H9 (cell line): ENCODE data around the gene TET2. TPM values are rescaled to one million over a fixed set of nuclear protein-coding genes. Genes with fewer than 3 reads are reported as not detected.

Source experiments
- DNase-seq: peaks from one replicate; pipeline ENCODE4 v3.0.0-alpha.2; 2017
- H2AFZ ChIP-seq: one replicate; pipeline ENCODE4 v1.6.1; 2013; ENCODE audit warnings: mild to moderate bottlenecking, low read length, control low read depth, moderate library complexity
- H2AK5ac ChIP-seq: 2 replicates; pipeline ENCODE4 v1.6.1; 2013; ENCODE audit warnings: low read length, control low read depth, mixed read lengths; ENCODE audit not compliant: insufficient read length
- H2BK120ac ChIP-seq: one replicate; pipeline ENCODE4 v1.6.1; 2013; ENCODE audit warnings: low read depth, mild to moderate bottlenecking, low read length, control low read depth, inconsistent platforms; ENCODE audit not compliant: poor library complexity, severe bottlenecking
- H2BK12ac ChIP-seq: 2 replicates; pipeline ENCODE4 v1.6.1; 2013; ENCODE audit warnings: low read length, control low read depth, mixed read lengths, low read depth; ENCODE audit not compliant: insufficient read length
- H2BK15ac ChIP-seq: 2 replicates; pipeline ENCODE4 v1.6.1; 2013; ENCODE audit warnings: low read depth, low read length, control low read depth
- H2BK20ac ChIP-seq: one replicate; pipeline ENCODE4 v1.6.1; 2013; ENCODE audit warnings: low read depth, mild to moderate bottlenecking, low read length, control low read depth, inconsistent platforms; ENCODE audit not compliant: poor library complexity, severe bottlenecking
- H2BK5ac ChIP-seq: 2 replicates; pipeline ENCODE4 v1.6.1; 2013; ENCODE audit warnings: low read length, control low read depth, mixed read lengths; ENCODE audit not compliant: insufficient read length
- H3K14ac ChIP-seq: 2 replicates; pipeline ENCODE4 v1.6.1; 2013; ENCODE audit warnings: low read length, control low read depth; ENCODE audit not compliant: insufficient read depth
- H3K18ac ChIP-seq: 2 replicates; pipeline ENCODE4 v1.6.1; 2013; ENCODE audit warnings: low read depth, mild to moderate bottlenecking, mixed read lengths, low read length, control low read depth; ENCODE audit not compliant: insufficient read length
- H3K23ac ChIP-seq: 2 replicates; pipeline ENCODE4 v1.6.1; 2013; ENCODE audit warnings: low read length, control low read depth, mixed read lengths, low read depth; ENCODE audit not compliant: insufficient read length
- H3K23me2 ChIP-seq: 2 replicates; pipeline ENCODE4 v1.6.1; 2013; ENCODE audit warnings: low read depth, mild to moderate bottlenecking, mixed read lengths, low read length, control low read depth; ENCODE audit not compliant: insufficient read length, poor library complexity, severe bottlenecking
- H3K27ac ChIP-seq: 2 replicates; pipeline ENCODE4 v1.5.1; 2013; ENCODE audit warnings: low read length, control low read depth, mixed read lengths, low read depth; ENCODE audit not compliant: insufficient read length
- H3K27me3 ChIP-seq: 2 replicates; pipeline ENCODE4 v1.6.1; 2013; ENCODE audit warnings: low read length, control low read depth, inconsistent platforms; ENCODE audit not compliant: insufficient read depth
- H3K4ac ChIP-seq: 2 replicates; pipeline ENCODE4 v1.6.1; 2013; ENCODE audit warnings: low read depth, mild to moderate bottlenecking, control low read depth, inconsistent platforms, low read length, moderate library complexity
- H3K4me1 ChIP-seq: 2 replicates; pipeline ENCODE4 v1.6.1; 2013; ENCODE audit warnings: low read length, control low read depth, inconsistent platforms; ENCODE audit not compliant: insufficient read depth
- H3K4me2 ChIP-seq: 2 replicates; pipeline ENCODE4 v1.6.1; 2013; ENCODE audit warnings: low read length, control low read depth, mixed read lengths; ENCODE audit not compliant: insufficient read length, insufficient read depth
- H3K56ac ChIP-seq: 2 replicates; pipeline ENCODE4 v1.6.1; 2013; ENCODE audit warnings: low read depth, mild to moderate bottlenecking, mixed read lengths, low read length, control low read depth; ENCODE audit not compliant: insufficient read length
- H3K79me1 ChIP-seq: 2 replicates; pipeline ENCODE4 v1.6.1; 2013; ENCODE audit warnings: low read depth, mild to moderate bottlenecking, moderate library complexity, low read length, control low read depth, inconsistent platforms; ENCODE audit not compliant: insufficient read depth, poor library complexity, severe bottlenecking
- H3K79me2 ChIP-seq: 2 replicates; pipeline ENCODE4 v1.6.1; 2013; ENCODE audit warnings: low read length, control low read depth, inconsistent platforms; ENCODE audit not compliant: insufficient read depth
- H3K9ac ChIP-seq: 2 replicates; pipeline ENCODE4 v1.6.1; 2013; ENCODE audit warnings: low read length, control low read depth, mixed read lengths; ENCODE audit not compliant: insufficient read length; ENCODE audit errors: extremely low read depth
- H3K9me3 ChIP-seq: one replicate; pipeline ENCODE4 v1.6.1; 2013; ENCODE audit warnings: low read depth, low read length, inconsistent platforms; ENCODE audit not compliant: control insufficient read depth
- H3T11ph ChIP-seq: one replicate; pipeline ENCODE4 v1.6.1; 2013; ENCODE audit warnings: mild to moderate bottlenecking, low read length, control low read depth, inconsistent platforms
- H4K20me1 ChIP-seq: one replicate; pipeline ENCODE4 v1.6.1; 2013; ENCODE audit not compliant: control insufficient read depth, insufficient read length, insufficient read depth
- H4K5ac ChIP-seq: 2 replicates; pipeline ENCODE4 v1.6.1; 2013; ENCODE audit warnings: low read depth, mild to moderate bottlenecking, mixed read lengths, low read length, control low read depth; ENCODE audit not compliant: insufficient read length
- H4K8ac ChIP-seq: replicated peaks from 2 replicates; pipeline ENCODE4 v1.6.1; 2013; ENCODE audit warnings: low read length, control low read depth, mixed read lengths, low read depth; ENCODE audit not compliant: insufficient read length
- H4K91ac ChIP-seq: 2 replicates; pipeline ENCODE4 v1.6.1; 2013; ENCODE audit warnings: low read depth, mild to moderate bottlenecking, moderate library complexity, mixed read lengths, low read length, control low read depth; ENCODE audit not compliant: insufficient read length
- H3K27ac Mint-ChIP-seq, 3 experiments: 2 replicates in 2 of 3; 3 replicates in 1 of 3; pipeline ENCODE4 v1.8.0; 2020 to 2021; ENCODE audit warnings: mixed read lengths in 3 of 3, mild to moderate bottlenecking in 1 of 3, moderate library complexity in 1 of 3
- H3K27me3 Mint-ChIP-seq: 2 replicates; pipeline ENCODE4 v1.8.0; 2021; ENCODE audit warnings: low read depth, mild to moderate bottlenecking, moderate library complexity, mixed read lengths
- H3K36me3 Mint-ChIP-seq, 3 experiments: 2 replicates in 2 of 3; 3 replicates in 1 of 3; pipeline ENCODE4 v1.8.0; 2020 to 2021; ENCODE audit warnings: low read depth in 3 of 3, mixed read lengths in 3 of 3; ENCODE audit not compliant: insufficient read depth in 1 of 3
- H3K4me1 Mint-ChIP-seq, 2 experiments: 2 replicates each; pipeline ENCODE4 v1.8.0; 2020; ENCODE audit warnings: mixed read lengths in 2 of 2
- H3K4me3 Mint-ChIP-seq, 2 experiments: 2 replicates in 1 of 2; 3 replicates in 1 of 2; pipeline ENCODE4 v1.8.0; 2020 to 2021; ENCODE audit warnings: mild to moderate bottlenecking in 2 of 2, mixed read lengths in 2 of 2, moderate library complexity in 1 of 2
- H3K9me3 Mint-ChIP-seq, 2 experiments: 2 replicates in 1 of 2; 3 replicates in 1 of 2; pipeline ENCODE4 v1.8.0; 2020; ENCODE audit warnings: mild to moderate bottlenecking in 2 of 2, mixed read lengths in 2 of 2, moderate library complexity in 1 of 2
- WGBS: extraction: QIAGEN DNeasy Blood & Tissue Kit; methylation state at CpG from one replicate; pipeline ENCODE4 v1.1.7; 2013; ENCODE audit warnings: missing lambda C conversion rate, low lambda C conversion rate, mixed read lengths; ENCODE audit not compliant: insufficient read length; ENCODE audit errors: extremely low coverage; 5-methylcytosine and 5-hydroxymethylcytosine counted together
- total RNA-seq: library from RNA; stranded (reverse); gene quantifications from 2 replicates; pipeline ENCODE4 v1.2.1, GENCODE V29; 2021
- TF ChIP-seq, protein P1 (sequence below): fragments of 200-600 bp; sonication (generic); conservative IDR thresholded peaks from 3 replicates; pipeline ENCODE4 v1.8.0; 2021; ENCODE audit warnings: antibody characterized with exemption, mild to moderate bottlenecking

TET2 gene
- total RNA-seq, 1 experiment from 2014 or later: 3.1 TPM

DNA sequence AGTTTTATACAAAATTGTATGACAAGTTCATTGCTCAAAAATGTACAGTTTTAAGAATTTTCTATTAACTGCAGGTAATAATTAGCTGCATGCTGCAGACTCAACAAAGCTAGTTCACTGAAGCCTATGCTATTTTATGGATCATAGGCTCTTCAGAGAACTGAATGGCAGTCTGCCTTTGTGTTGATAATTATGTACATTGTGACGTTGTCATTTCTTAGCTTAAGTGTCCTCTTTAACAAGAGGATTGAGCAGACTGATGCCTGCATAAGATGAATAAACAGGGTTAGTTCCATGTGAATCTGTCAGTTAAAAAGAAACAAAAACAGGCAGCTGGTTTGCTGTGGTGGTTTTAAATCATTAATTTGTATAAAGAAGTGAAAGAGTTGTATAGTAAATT lies 131.0 kb downstream of the TET2 start:
- H3K23ac ChIP-seq: no peak overlapping the region
- no peaks in the 10 kb centered on the region for H3K79me2 ChIP-seq
- Mint-ChIP-seq H3K27me3 (no peaks in the 10 kb centered on the region), H3K27ac (no peak overlapping the region), H3K9me3 (no peaks in the 10 kb centered on the region), H3K36me3 (peaks cover 5 to 17% (median 10%) of the 10 kb centered on the region in 3 experiments; a peak in 5 of 7 replicates), H3K4me3 (no peak overlapping the region), H3K4me1 (peaks cover 5% of the 10 kb centered on the region in 2 experiments)
- H2AK5ac ChIP-seq: no peak overlapping the region
- H2AFZ ChIP-seq: no peak overlapping the region
- no peaks in the 10 kb centered on the region for H3K4me1 ChIP-seq
- no peaks in the 10 kb centered on the region for H4K20me1 ChIP-seq
- H3K23me2 ChIP-seq: no peaks in the 10 kb centered on the region
- no peak overlapping the region for H3K56ac ChIP-seq
- no peak overlapping the region for H2BK15ac ChIP-seq
- WGBS: no CpG with 5 or more reads among the region's 1 CpG
- no peak overlapping the region for H2BK12ac ChIP-seq
- TF ChIP-seq, protein P1, sequence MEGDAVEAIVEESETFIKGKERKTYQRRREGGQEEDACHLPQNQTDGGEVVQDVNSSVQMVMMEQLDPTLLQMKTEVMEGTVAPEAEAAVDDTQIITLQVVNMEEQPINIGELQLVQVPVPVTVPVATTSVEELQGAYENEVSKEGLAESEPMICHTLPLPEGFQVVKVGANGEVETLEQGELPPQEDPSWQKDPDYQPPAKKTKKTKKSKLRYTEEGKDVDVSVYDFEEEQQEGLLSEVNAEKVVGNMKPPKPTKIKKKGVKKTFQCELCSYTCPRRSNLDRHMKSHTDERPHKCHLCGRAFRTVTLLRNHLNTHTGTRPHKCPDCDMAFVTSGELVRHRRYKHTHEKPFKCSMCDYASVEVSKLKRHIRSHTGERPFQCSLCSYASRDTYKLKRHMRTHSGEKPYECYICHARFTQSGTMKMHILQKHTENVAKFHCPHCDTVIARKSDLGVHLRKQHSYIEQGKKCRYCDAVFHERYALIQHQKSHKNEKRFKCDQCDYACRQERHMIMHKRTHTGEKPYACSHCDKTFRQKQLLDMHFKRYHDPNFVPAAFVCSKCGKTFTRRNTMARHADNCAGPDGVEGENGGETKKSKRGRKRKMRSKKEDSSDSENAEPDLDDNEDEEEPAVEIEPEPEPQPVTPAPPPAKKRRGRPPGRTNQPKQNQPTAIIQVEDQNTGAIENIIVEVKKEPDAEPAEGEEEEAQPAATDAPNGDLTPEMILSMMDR: no peak
- no peak overlapping the region for H3K27ac ChIP-seq
- no peak overlapping the region for H4K91ac ChIP-seq
- no peak overlapping the region for H3T11ph ChIP-seq
- no peak overlapping the region for H3K14ac ChIP-seq
- no peaks in the 10 kb centered on the region for H3K9me3 ChIP-seq
- no peak overlapping the region for H3K4me2 ChIP-seq
- no peak overlapping the region for H4K8ac ChIP-seq
- no peak overlapping the region for H4K5ac ChIP-seq
- H3K79me1 ChIP-seq: no peaks in the 10 kb centered on the region
- H2BK5ac ChIP-seq: no peak overlapping the region
- H2BK120ac ChIP-seq: no peak overlapping the region
- no peak overlapping the region for H3K18ac ChIP-seq
- H3K27me3 ChIP-seq: no peaks in the 10 kb centered on the region
- H3K9ac ChIP-seq: no peak overlapping the region
- no peak overlapping the region for H2BK20ac ChIP-seq
- no peak overlapping the region for H3K4ac ChIP-seq
- no peak for DNase-seq
